Measurements from ENCODE around the gene CD79B. TPM values are rescaled to one million over a fixed set of nuclear protein-coding genes. Genes with fewer than 3 reads are reported as not detected.
"Not testable (repeated sequence)": the region's sequence is repeated elsewhere in the genome, so short reads cannot be mapped to it uniquely, and the experiment has no call there.

The CD79B gene
- total RNA-seq, 2 experiments from 2014 or later: 479 to 751 TPM

GRCh38 chr17:63920050-63920449 lies 12.1 kb downstream of the CD79B start:
- peak overlapping the region; percentile 68 for H3K4me2 ChIP-seq (ENCODE audit: low read length)

GRCh38 chr17:63919311-63919723 lies 12.8 kb downstream of the CD79B start:
- Histone ChIP-seq H3K9me2 (ENCODE audit: insufficient read depth, low read length) (no peaks in the 10 kb centered on the region), H3K27ac (ENCODE audit: low read depth, low read length, poor library complexity, severe bottlenecking) (peak overlapping the region; percentile 63), H3K79me2 (ENCODE audit: insufficient read depth, low read depth, low read length) (no peaks in the 10 kb centered on the region), H3K9me3 (ENCODE audit: low read length) (no peaks in the 10 kb centered on the region), H3K4me2 (ENCODE audit: low read length) (peak overlapping the region; percentile 68), H3K36me3 (ENCODE audit: insufficient read depth, low read length) (no peaks in the 10 kb centered on the region), H2AFZ (ENCODE audit: low read length) (peak overlapping the region; percentile 45; the same call in 1 of the 2 replicates), H3K4me1 (ENCODE audit: insufficient read depth, low read length, poor library complexity, severe bottlenecking) (peaks cover 71% of the 10 kb centered on the region), H4K20me1 (ENCODE audit: insufficient read depth, low read length) (no peaks in the 10 kb centered on the region), H3K4me3 (ENCODE audit: low read depth, low read length, poor library complexity, severe bottlenecking) (peak overlapping the region; percentile 42)
- DNase-seq (ENCODE audit: low spot score): peak; percentile 88
- BruUV-seq (replicated peaks): no TSS peak
- intact Hi-C loops (cut with micrococcal nuclease; ENCODE audit: unreplicated experiment): loop anchor here (1.0 to 5.0 kb wide), 4 partner anchors 9 to 213 kb away; partner anchors contain the start of gene ERN1
- ChIA-PET POLR2A (interaction anchor here (0.6 to 4.8 kb wide), 11 partner anchors 10 to 312 kb away, joined by 3 to 52 read pairs (median 10); partner anchors contain the start of genes CD79B and ICAM2), CTCF (ENCODE audit: unreplicated experiment) (interaction anchor here (0.5 to 3.7 kb wide), 12 partner anchors 9 to 214 kb away, joined by 3 to 94 read pairs (median 6); partner anchors contain the start of gene ICAM2)
- no peak for TF ChIP-seq EZH2phosphoT487 (IDR thresholded peaks at IDR 0.05; ENCODE audit: borderline replicate concordance, low read depth, low read length)
- peak; percentile 92 for TF ChIP-seq CTCF (conservative IDR thresholded peaks at IDR 0.05; ENCODE audit: low read length)

More at GRCh38 chr17:63920050-63920449, 12.1 kb downstream of the CD79B start:
- not testable (repeated sequence) for H4K20me1 ChIP-seq (ENCODE audit: insufficient read depth, low read length); H3K9me3 ChIP-seq (ENCODE audit: low read length); H3K9me2 ChIP-seq (ENCODE audit: insufficient read depth, low read length); H3K36me3 ChIP-seq (ENCODE audit: insufficient read depth, low read length); DNase-seq (ENCODE audit: low spot score); BruUV-seq (replicated peaks); H3K79me2 ChIP-seq (ENCODE audit: insufficient read depth, low read depth, low read length)
- peaks cover 78% of the 10 kb centered on the region for H3K4me1 ChIP-seq (ENCODE audit: insufficient read depth, low read length, poor library complexity, severe bottlenecking)
- peak overlapping the region; percentile 42 for H3K4me3 ChIP-seq (ENCODE audit: low read depth, low read length, poor library complexity, severe bottlenecking)
- H3K27ac ChIP-seq (ENCODE audit: low read depth, low read length, poor library complexity, severe bottlenecking): peak overlapping the region; percentile 63
- H2AFZ ChIP-seq (ENCODE audit: low read length): peak overlapping the region; percentile 45; the same call in 1 of the 2 replicates
- CTCF ChIA-PET (ENCODE audit: unreplicated experiment): interaction anchor here (0.5 to 3.7 kb wide), 10 partner anchors 8 to 214 kb away, joined by 3 to 94 read pairs (median 6); partner anchors contain the start of gene ICAM2
- intact Hi-C loops (cut with micrococcal nuclease; ENCODE audit: unreplicated experiment): loop anchor here (2.0 kb wide), 1 partner anchor 157 kb away; no protein-coding TSS in a partner anchor
- POLR2A ChIA-PET: interaction anchor here (0.7 to 4.8 kb wide), 10 partner anchors 8 to 311 kb away, joined by 3 to 52 read pairs (median 11); partner anchors contain the start of genes CD79B and ICAM2

- not testable (repeated sequence) for DNase-seq (ENCODE audit: low spot score); BruUV-seq (replicated peaks); H3K79me2 ChIP-seq (ENCODE audit: insufficient read depth, low read depth, low read length); H3K9me2 ChIP-seq (ENCODE audit: insufficient read depth, low read length); H3K9me3 ChIP-seq (ENCODE audit: low read length); H3K36me3 ChIP-seq (ENCODE audit: insufficient read depth, low read length); H4K20me1 ChIP-seq (ENCODE audit: insufficient read depth, low read length)
- H2AFZ ChIP-seq (ENCODE audit: low read length): peak within 1 kb of the TSS; percentile 45; the same call in 1 of the 2 replicates
- H3K4me2 ChIP-seq (ENCODE audit: low read length): peak within 1 kb of the TSS; percentile 68
- peaks cover 66% of the 10 kb centered on the region for H3K4me1 ChIP-seq (ENCODE audit: insufficient read depth, low read length, poor library complexity, severe bottlenecking)
- peak within 1 kb of the TSS; percentile 63 for H3K27ac ChIP-seq (ENCODE audit: low read depth, low read length, poor library complexity, severe bottlenecking)
- peak within 1 kb of the TSS; percentile 42 for H3K4me3 ChIP-seq (ENCODE audit: low read depth, low read length, poor library complexity, severe bottlenecking)
- intact Hi-C loops (cut with micrococcal nuclease; ENCODE audit: unreplicated experiment): loop anchor here (1.0 to 5.0 kb wide), 4 partner anchors 9 to 213 kb away; partner anchors contain the start of gene ERN1
- CTCF ChIA-PET (ENCODE audit: unreplicated experiment): interaction anchor here (0.9 to 3.7 kb wide), 8 partner anchors 9 to 101 kb away, joined by 3 to 94 read pairs (median 6); partner anchors contain the start of gene ICAM2
- POLR2A ChIA-PET: interaction anchor here (0.6 to 4.8 kb wide), 7 partner anchors 10 to 102 kb away, joined by 3 to 52 read pairs (median 12); partner anchors contain the start of genes CD79B and ICAM2
Observed at GRCh38 chr17:63918789-63919305, 13.3 kb downstream of the CD79B start, which contains the start of gene GH1. GH1 (minus strand) TSS chr17:63918839; CDS start chr17:63918776, 63 bp downstream.

All from OCI-LY7 (cell line).